HEK293 (cell line): ENCODE measurements around the gene ERMAP.

Source experiments
- CTCF ChIA-PET: fragments of 350-600 bp; formaldehyde crosslinking; extraction: SDS; loops from one replicate; lab custom pipeline; 2021; ENCODE audit warnings: antibody characterized with exemption; lab: Yijun Ruan, JAX
- POLR2A ChIA-PET: fragments of 300-600 bp; formaldehyde crosslinking; extraction: SDS; loops from one replicate; lab custom pipeline; 2020; ENCODE audit warnings: antibody characterized with exemption, inconsistent platforms; lab: Yijun Ruan, JAX
- H3K27ac ChIP-seq: fragments of 200-500 bp; sonication (Bioruptor generic); 2 replicates; pipeline ENCODE4 v1.5.1; 2014; ENCODE audit warnings: low read depth, low read length, control low read depth, inconsistent platforms; ENCODE audit errors: extremely low read depth
- H3K36me3 ChIP-seq, 2 experiments: fragments of 200-500 bp in 1 of 2; sonication (Bioruptor generic) in 1 of 2; 1 replicate in 1 of 2; 2 replicates in 1 of 2; pipeline ENCODE4 v1.5.1; 2014 to 2017; ENCODE audit warnings: inconsistent platforms in 2 of 2, low read length in 2 of 2; ENCODE audit not compliant: control insufficient read depth in 2 of 2, insufficient read depth in 1 of 2
- H3K4me1 ChIP-seq: fragments of 200-500 bp; sonication (Bioruptor generic); 2 replicates; pipeline ENCODE4 v1.5.1; 2014; ENCODE audit warnings: mild to moderate bottlenecking, low read length, inconsistent platforms; ENCODE audit not compliant: control insufficient read depth, insufficient read depth
- H3K4me3 ChIP-seq: 2 replicates; pipeline ENCODE4 v1.5.1; 2011; ENCODE audit warnings: low read depth, mild to moderate bottlenecking, control low read depth, low read length, moderate library complexity
- H3K9me3 ChIP-seq: fragments of 200-500 bp; sonication (Bioruptor generic); 2 replicates; pipeline ENCODE4 v1.5.1; 2014; ENCODE audit warnings: low read depth, low read length, inconsistent platforms; ENCODE audit not compliant: control insufficient read depth, insufficient read depth
- GLI4 ChIP-seq: fragments of 450-650 bp; formaldehyde crosslinking; IDR thresholded peaks from 2 replicates; pipeline ENCODE4 v1.5.1; 2016; ENCODE audit warnings: missing biosample characterization, missing genetic modification characterization
- GLIS1 ChIP-seq: fragments of 450-650 bp; formaldehyde crosslinking; IDR thresholded peaks from 2 replicates; pipeline ENCODE4 v1.5.1; 2016; ENCODE audit warnings: missing biosample characterization, missing genetic modification characterization
- REPIN1 ChIP-seq: fragments of 450-650 bp; formaldehyde crosslinking; IDR thresholded peaks from 2 replicates; pipeline ENCODE4 v1.5.1; 2017; ENCODE audit warnings: missing biosample characterization, missing genetic modification characterization, low read depth
- YY2 ChIP-seq: fragments of 450-650 bp; formaldehyde crosslinking; IDR thresholded peaks from 2 replicates; pipeline ENCODE4 v1.5.1; 2016; ENCODE audit warnings: missing biosample characterization, missing genetic modification characterization
- ZBTB10 ChIP-seq: fragments of 450-650 bp; formaldehyde crosslinking; IDR thresholded peaks from 2 replicates; pipeline ENCODE4 v1.5.1; 2016; ENCODE audit warnings: missing biosample characterization, missing genetic modification characterization
- ZIC2 ChIP-seq: fragments of 450-650 bp; formaldehyde crosslinking; IDR thresholded peaks from 2 replicates; pipeline ENCODE4 v1.5.1; 2016; ENCODE audit warnings: missing biosample characterization, missing genetic modification characterization
- ZNF112 ChIP-seq: fragments of 450-650 bp; formaldehyde crosslinking; IDR thresholded peaks from 2 replicates; pipeline ENCODE4 v1.5.0; 2017; ENCODE audit warnings: missing biosample characterization, missing genetic modification characterization
- ZNF18 ChIP-seq: fragments of 450-650 bp; formaldehyde crosslinking; IDR thresholded peaks from 2 replicates; pipeline ENCODE4 v1.5.1; 2016; ENCODE audit warnings: missing biosample characterization, missing genetic modification characterization
- ZNF2 ChIP-seq: fragments of 450-650 bp; formaldehyde crosslinking; IDR thresholded peaks from 2 replicates; pipeline ENCODE4 v1.5.1; 2016; ENCODE audit warnings: missing biosample characterization, missing genetic modification characterization
- ZNF26 ChIP-seq: fragments of 450-650 bp; formaldehyde crosslinking; IDR thresholded peaks from 2 replicates; pipeline ENCODE4 v1.5.1; 2016; ENCODE audit warnings: missing biosample characterization, missing genetic modification characterization
- ZNF280C ChIP-seq: fragments of 450-650 bp; formaldehyde crosslinking; IDR thresholded peaks from 2 replicates; pipeline ENCODE4 v1.5.1; 2016; ENCODE audit warnings: missing biosample characterization, missing genetic modification characterization
- ZNF324 ChIP-seq: fragments of 450-650 bp; formaldehyde crosslinking; IDR thresholded peaks from 2 replicates; pipeline ENCODE4 v1.5.1; 2016; ENCODE audit warnings: missing biosample characterization, missing genetic modification characterization
- ZNF416 ChIP-seq: fragments of 450-650 bp; formaldehyde crosslinking; IDR thresholded peaks from 2 replicates; pipeline ENCODE4 v1.5.1; 2016; ENCODE audit warnings: missing biosample characterization, missing genetic modification characterization
- ZNF423 ChIP-seq: fragments of 450-650 bp; formaldehyde crosslinking; IDR thresholded peaks from 2 replicates; pipeline ENCODE4 v1.5.1; 2016; ENCODE audit warnings: missing biosample characterization, missing genetic modification characterization
- ZNF621 ChIP-seq: fragments of 450-650 bp; formaldehyde crosslinking; IDR thresholded peaks from 2 replicates; pipeline ENCODE4 v1.5.1; 2017; ENCODE audit warnings: missing biosample characterization, missing genetic modification characterization
- ZNF624 ChIP-seq: fragments of 450-650 bp; formaldehyde crosslinking; IDR thresholded peaks from 2 replicates; pipeline ENCODE4 v1.5.1; 2017; ENCODE audit warnings: missing biosample characterization, missing genetic modification characterization
- ZNF629 ChIP-seq: fragments of 450-650 bp; formaldehyde crosslinking; IDR thresholded peaks from 2 replicates; pipeline ENCODE4 v1.5.1; 2017; ENCODE audit warnings: missing biosample characterization, missing genetic modification characterization
- ZNF701 ChIP-seq: fragments of 450-650 bp; formaldehyde crosslinking; IDR thresholded peaks from 2 replicates; pipeline ENCODE4 v1.5.1; 2016; ENCODE audit warnings: missing biosample characterization, missing genetic modification characterization
- ZSCAN18 ChIP-seq: fragments of 450-650 bp; formaldehyde crosslinking; IDR thresholded peaks from 2 replicates; pipeline ENCODE4 v1.5.1; 2016; ENCODE audit warnings: missing biosample characterization, missing genetic modification characterization
- ZXDB ChIP-seq: fragments of 450-650 bp; formaldehyde crosslinking; IDR thresholded peaks from 2 replicates; pipeline ENCODE4 v1.5.1; 2016; ENCODE audit warnings: missing biosample characterization, missing genetic modification characterization
- TF ChIP-seq, protein P1 (sequence below): fragments of 450-650 bp; formaldehyde crosslinking; IDR thresholded peaks from 2 replicates; pipeline ENCODE4 v1.5.1; 2017; ENCODE audit warnings: missing biosample characterization, missing genetic modification characterization
- TF ChIP-seq, protein P2 (sequence below): fragments of 450-650 bp; formaldehyde crosslinking; IDR thresholded peaks from 2 replicates; pipeline ENCODE4 v1.5.1; 2017; ENCODE audit warnings: missing biosample characterization, missing genetic modification characterization
- TF ChIP-seq, protein P3 (sequence below): fragments of 450-650 bp; formaldehyde crosslinking; IDR thresholded peaks from 2 replicates; pipeline ENCODE4 v1.5.1; 2016; ENCODE audit warnings: missing biosample characterization, missing genetic modification characterization

ERMAP gene

GRCh38 chr1:42767510-42768000 lies 49.4 kb upstream of the ERMAP start:
- Histone ChIP-seq H3K27ac (peak overlapping the region; percentile 54; the same call in 1 of the 2 replicates), H3K4me1 (no peaks in the 10 kb centered on the region), H3K9me3 (no peaks in the 10 kb centered on the region), H3K36me3 (peaks cover 8% of the 10 kb centered on the region in 2 experiments; a peak in 2 of 3 replicates), H3K4me3 (peak overlapping the region; percentile 100)
- ChIA-PET CTCF (interaction anchor here (0.6 to 4.7 kb wide), 9 partner anchors 10 to 422 kb away, joined by 3 to 19 read pairs (median 4); no protein-coding TSS in a partner anchor), POLR2A (interaction anchor here (0.5 to 3.4 kb wide), 31 partner anchors 9 to 884 kb away, joined by 3 to 35 read pairs (median 6); partner anchors contain the start of genes CCDC30, ERMAP, PPIH and SLC2A1)
- TF ChIP-seq GLI4 (tag by site-specific recombination) (no peak), ZIC2 (peak; percentile 12; the same call in 1 of the 2 replicates), ZNF423 (tag by site-specific recombination) (0 out of 2 replicates have a peak, but pooled peaks have one; percentile 39), YY2 (tag by site-specific recombination) (0 out of 2 replicates have a peak, but pooled peaks have one; percentile 64), REPIN1 (tag by site-specific recombination) (no peak), ZNF2 (tag by site-specific recombination) (0 out of 2 replicates have a peak, but pooled peaks have one; percentile 5), ZNF18 (tag by site-specific recombination) (no peak), ZBTB10 (0 out of 2 replicates have a peak, but pooled peaks have one; percentile 48), ZNF324 (tag by site-specific recombination) (0 out of 2 replicates have a peak, but pooled peaks have one; percentile 82), ZNF112 (no peak), ZNF416 (tag by site-specific recombination) (no peak), ZNF26 (tag by site-specific recombination) (no peak), ZXDB (tag by site-specific recombination) (0 out of 2 replicates have a peak, but pooled peaks have one; percentile 10), ZNF624 (tag by site-specific recombination) (no peak), ZNF701 (tag by site-specific recombination) (no peak), ZNF629 (tag by site-specific recombination) (no peak), ZNF280C (tag by site-specific recombination) (no peak), GLIS1 (peak; percentile 40; the same call in 1 of the 2 replicates), ZNF621 (tag by site-specific recombination) (no peak), ZSCAN18 (no peak)
- TF ChIP-seq, protein P1, sequence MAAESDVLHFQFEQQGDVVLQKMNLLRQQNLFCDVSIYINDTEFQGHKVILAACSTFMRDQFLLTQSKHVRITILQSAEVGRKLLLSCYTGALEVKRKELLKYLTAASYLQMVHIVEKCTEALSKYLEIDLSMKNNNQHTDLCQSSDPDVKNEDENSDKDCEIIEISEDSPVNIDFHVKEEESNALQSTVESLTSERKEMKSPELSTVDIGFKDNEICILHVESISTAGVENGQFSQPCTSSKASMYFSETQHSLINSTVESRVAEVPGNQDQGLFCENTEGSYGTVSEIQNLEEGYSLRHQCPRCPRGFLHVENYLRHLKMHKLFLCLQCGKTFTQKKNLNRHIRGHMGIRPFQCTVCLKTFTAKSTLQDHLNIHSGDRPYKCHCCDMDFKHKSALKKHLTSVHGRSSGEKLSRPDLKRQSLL (tag by site-specific recombination) = no peak
- TF ChIP-seq, protein P2, sequence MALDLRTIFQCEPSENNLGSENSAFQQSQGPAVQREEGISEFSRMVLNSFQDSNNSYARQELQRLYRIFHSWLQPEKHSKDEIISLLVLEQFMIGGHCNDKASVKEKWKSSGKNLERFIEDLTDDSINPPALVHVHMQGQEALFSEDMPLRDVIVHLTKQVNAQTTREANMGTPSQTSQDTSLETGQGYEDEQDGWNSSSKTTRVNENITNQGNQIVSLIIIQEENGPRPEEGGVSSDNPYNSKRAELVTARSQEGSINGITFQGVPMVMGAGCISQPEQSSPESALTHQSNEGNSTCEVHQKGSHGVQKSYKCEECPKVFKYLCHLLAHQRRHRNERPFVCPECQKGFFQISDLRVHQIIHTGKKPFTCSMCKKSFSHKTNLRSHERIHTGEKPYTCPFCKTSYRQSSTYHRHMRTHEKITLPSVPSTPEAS (tag by site-specific recombination) = no peak
- TF ChIP-seq, protein P3, sequence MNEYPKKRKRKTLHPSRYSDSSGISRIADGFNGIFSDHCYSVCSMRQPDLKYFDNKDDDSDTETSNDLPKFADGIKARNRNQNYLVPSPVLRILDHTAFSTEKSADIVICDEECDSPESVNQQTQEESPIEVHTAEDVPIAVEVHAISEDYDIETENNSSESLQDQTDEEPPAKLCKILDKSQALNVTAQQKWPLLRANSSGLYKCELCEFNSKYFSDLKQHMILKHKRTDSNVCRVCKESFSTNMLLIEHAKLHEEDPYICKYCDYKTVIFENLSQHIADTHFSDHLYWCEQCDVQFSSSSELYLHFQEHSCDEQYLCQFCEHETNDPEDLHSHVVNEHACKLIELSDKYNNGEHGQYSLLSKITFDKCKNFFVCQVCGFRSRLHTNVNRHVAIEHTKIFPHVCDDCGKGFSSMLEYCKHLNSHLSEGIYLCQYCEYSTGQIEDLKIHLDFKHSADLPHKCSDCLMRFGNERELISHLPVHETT (tag by site-specific recombination) = no peak
